ENCODE data around the gene GDPD4.

Gene GDPD4

GRCh38 chr11:77176996-77177395, 124.5 kb downstream of the GDPD4 start:
- Histone ChIP-seq H3K4me1 (ENCODE audit: control insufficient read depth in 2 of 2, insufficient read depth in 1 of 2, low read depth in 1 of 2, low read length in 2 of 2) (peaks cover 22 to 36% of the 10 kb centered on the region in 2 donors), H3K23ac (ENCODE audit: low read depth, low read length, poor library complexity) (peak overlapping the region; percentile 61), H3K9ac (ENCODE audit: low read depth, low read length, poor library complexity) (no peak overlapping the region), H3K14ac (ENCODE audit: low read length) (no peak overlapping the region), H3K4me2 (ENCODE audit: insufficient read depth, low read length, poor library complexity, severe bottlenecking) (no peak overlapping the region), H3K79me1 (ENCODE audit: low read depth, low read length) (no peaks in the 10 kb centered on the region), H2BK15ac (ENCODE audit: low read length) (peak overlapping the region; percentile 5), H2AK5ac (ENCODE audit: low read depth, low read length) (peak overlapping the region; percentile 30), H2BK5ac (ENCODE audit: low read length) (no peak overlapping the region), H4K8ac (ENCODE audit: low read depth, low read length) (no peak overlapping the region), H3K4me3 (ENCODE audit: low read length in 2 of 2) (no peak overlapping the region), H4K91ac (ENCODE audit: low read depth, low read length, poor library complexity) (no peak overlapping the region), H3K18ac (ENCODE audit: low read length) (peak overlapping the region; percentile 52), H2BK120ac (ENCODE audit: low read depth, low read length) (no peak overlapping the region), H3K27me3 (ENCODE audit: control insufficient read depth in 3 of 3, insufficient read depth in 3 of 3, low read depth in 1 of 3, low read length in 3 of 3) (no peaks in the 10 kb centered on the region), H3K9me3 (replicated peaks in 1 of 2; ENCODE audit: control insufficient read depth in 2 of 2, insufficient read depth in 1 of 2, low read depth in 1 of 2, low read length in 2 of 2) (no peaks in the 10 kb centered on the region), H3K36me3 (replicated peaks in 1 of 2; ENCODE audit: control insufficient read depth in 2 of 2, insufficient read depth in 2 of 2, low read length in 2 of 2) (no peaks in the 10 kb centered on the region), H2AFZ (ENCODE audit: low read length) (no peak overlapping the region), H3K27ac (replicated peaks; ENCODE audit: low read length) (no peak overlapping the region), H3K4ac (ENCODE audit: low read length) (no peak overlapping the region), H2BK12ac (ENCODE audit: low read length) (no peak overlapping the region)
- no CpG with 5 or more reads among the region's 9 CpGs for WGBS, 2 donors (ENCODE audit: extremely low coverage in 2 of 2, insufficient read length in 2 of 2, insufficient replicate concordance in 1 of 2)
- no peak for DNase-seq (ENCODE audit: low spot score)

- no peak overlapping the region for H3K4me2 ChIP-seq (ENCODE audit: insufficient read depth, low read length, poor library complexity, severe bottlenecking)
- no peak overlapping the region for H3K27ac ChIP-seq (replicated peaks; ENCODE audit: low read length)
- H4K91ac ChIP-seq (ENCODE audit: low read depth, low read length, poor library complexity): no peak overlapping the region
- no peak overlapping the region for H3K23ac ChIP-seq (ENCODE audit: low read depth, low read length, poor library complexity)
- H3K27me3 ChIP-seq (ENCODE audit: control insufficient read depth in 3 of 3, insufficient read depth in 3 of 3, low read depth in 1 of 3, low read length in 3 of 3): no peaks in the 10 kb centered on the region
- H3K79me1 ChIP-seq (ENCODE audit: low read depth, low read length): no peaks in the 10 kb centered on the region
- H3K4me3 ChIP-seq (ENCODE audit: low read length in 2 of 2): peak overlapping the region in 1 of 2 donors; percentile 21
- no CpG with 5 or more reads among the region's 12 CpGs for WGBS, 2 donors (ENCODE audit: extremely low coverage in 2 of 2, insufficient read length in 2 of 2, insufficient replicate concordance in 1 of 2)
- H4K8ac ChIP-seq (ENCODE audit: low read depth, low read length): no peak overlapping the region
- DNase-seq (ENCODE audit: low spot score): no peak
- H3K18ac ChIP-seq (ENCODE audit: low read length): peak overlapping the region; percentile 58
- peak overlapping the region; percentile 25 for H2BK5ac ChIP-seq (ENCODE audit: low read length)
- no peaks in the 10 kb centered on the region for H3K36me3 ChIP-seq (replicated peaks in 1 of 2; ENCODE audit: control insufficient read depth in 2 of 2, insufficient read depth in 2 of 2, low read length in 2 of 2)
- no peaks in the 10 kb centered on the region for H3K9me3 ChIP-seq (replicated peaks in 1 of 2; ENCODE audit: control insufficient read depth in 2 of 2, insufficient read depth in 1 of 2, low read depth in 1 of 2, low read length in 2 of 2)
- peak overlapping the region; percentile 37 for H2BK120ac ChIP-seq (ENCODE audit: low read depth, low read length)
- no peak overlapping the region for H3K14ac ChIP-seq (ENCODE audit: low read length)
- peaks cover 28 to 39% of the 10 kb centered on the region in 2 donors for H3K4me1 ChIP-seq (ENCODE audit: control insufficient read depth in 2 of 2, insufficient read depth in 1 of 2, low read depth in 1 of 2, low read length in 2 of 2)
- peak overlapping the region; percentile 71 for H2BK15ac ChIP-seq (ENCODE audit: low read length)
- no peak overlapping the region for H3K4ac ChIP-seq (ENCODE audit: low read length)
- peak overlapping the region; percentile 47 for H3K9ac ChIP-seq (ENCODE audit: low read depth, low read length, poor library complexity)
- H2BK12ac ChIP-seq (ENCODE audit: low read length): no peak overlapping the region
- H2AFZ ChIP-seq (ENCODE audit: low read length): peak overlapping the region; percentile 85
- H2AK5ac ChIP-seq (ENCODE audit: low read depth, low read length): peak overlapping the region; percentile 31
Measured at GRCh38 chr11:77175869-77176539, 125.5 kb downstream of the GDPD4 start.

GRCh38 chr11:77175021-77175842, 126.3 kb downstream of the GDPD4 start:
- Histone ChIP-seq H2BK15ac (ENCODE audit: low read length) (peak overlapping the region; percentile 90), H4K91ac (ENCODE audit: low read depth, low read length, poor library complexity) (no peak overlapping the region), H2BK12ac (ENCODE audit: low read length) (no peak overlapping the region), H2AFZ (ENCODE audit: low read length) (peak overlapping the region; percentile 85), H3K23ac (ENCODE audit: low read depth, low read length, poor library complexity) (no peak overlapping the region), H3K9me3 (replicated peaks in 1 of 2; ENCODE audit: control insufficient read depth in 2 of 2, insufficient read depth in 1 of 2, low read depth in 1 of 2, low read length in 2 of 2) (no peaks in the 10 kb centered on the region), H3K4me2 (ENCODE audit: insufficient read depth, low read length, poor library complexity, severe bottlenecking) (no peak overlapping the region), H3K79me1 (ENCODE audit: low read depth, low read length) (no peaks in the 10 kb centered on the region), H3K27me3 (ENCODE audit: control insufficient read depth in 3 of 3, insufficient read depth in 3 of 3, low read depth in 1 of 3, low read length in 3 of 3) (no peaks in the 10 kb centered on the region), H3K4me1 (ENCODE audit: control insufficient read depth in 2 of 2, insufficient read depth in 1 of 2, low read depth in 1 of 2, low read length in 2 of 2) (peaks cover 36 to 39% of the 10 kb centered on the region in 2 donors), H3K27ac (replicated peaks; ENCODE audit: low read length) (no peak overlapping the region), H3K4me3 (ENCODE audit: low read length in 2 of 2) (peak overlapping the region in 1 of 2 donors; percentile 21), H3K36me3 (replicated peaks in 1 of 2; ENCODE audit: control insufficient read depth in 2 of 2, insufficient read depth in 2 of 2, low read length in 2 of 2) (no peaks in the 10 kb centered on the region), H3K9ac (ENCODE audit: low read depth, low read length, poor library complexity) (peak overlapping the region; percentile 47), H2BK5ac (ENCODE audit: low read length) (peak overlapping the region; percentile 25), H3K14ac (ENCODE audit: low read length) (no peak overlapping the region), H3K4ac (ENCODE audit: low read length) (no peak overlapping the region), H2AK5ac (ENCODE audit: low read depth, low read length) (peak overlapping the region; percentile 64), H4K8ac (ENCODE audit: low read depth, low read length) (no peak overlapping the region), H3K18ac (ENCODE audit: low read length) (peak overlapping the region; percentile 58), H2BK120ac (ENCODE audit: low read depth, low read length) (peak overlapping the region; percentile 37)
- no peak for DNase-seq (ENCODE audit: low spot score)
- WGBS, 2 donors (ENCODE audit: extremely low coverage in 2 of 2, insufficient read length in 2 of 2, insufficient replicate concordance in 1 of 2): no CpG with 5 or more reads among the region's 15 CpGs

- no peak overlapping the region for H4K8ac ChIP-seq (ENCODE audit: low read depth, low read length)
- H3K4me1 ChIP-seq (ENCODE audit: control insufficient read depth in 2 of 2, insufficient read depth in 1 of 2, low read depth in 1 of 2, low read length in 2 of 2): peaks cover 39% of the 10 kb centered on the region in 2 donors
Measured at GRCh38 chr11:77174559-77174958, 126.9 kb downstream of the GDPD4 start.

More at GRCh38 chr11:77174559-77174958, 126.9 kb downstream of the GDPD4 start:
- H2BK5ac ChIP-seq (ENCODE audit: low read length): no peak overlapping the region
- H2BK12ac ChIP-seq (ENCODE audit: low read length): no peak overlapping the region
- DNase-seq (ENCODE audit: low spot score): no peak
- no peaks in the 10 kb centered on the region for H3K79me1 ChIP-seq (ENCODE audit: low read depth, low read length)
- peak overlapping the region; percentile 40 for H3K18ac ChIP-seq (ENCODE audit: low read length)
- H4K91ac ChIP-seq (ENCODE audit: low read depth, low read length, poor library complexity): no peak overlapping the region
- peak overlapping the region; percentile 76 for H2AFZ ChIP-seq (ENCODE audit: low read length)
- no peaks in the 10 kb centered on the region for H3K9me3 ChIP-seq (replicated peaks in 1 of 2; ENCODE audit: control insufficient read depth in 2 of 2, insufficient read depth in 1 of 2, low read depth in 1 of 2, low read length in 2 of 2)
- peak overlapping the region; percentile 90 for H2BK15ac ChIP-seq (ENCODE audit: low read length)
- no peak overlapping the region for H3K4me2 ChIP-seq (ENCODE audit: insufficient read depth, low read length, poor library complexity, severe bottlenecking)
- peak overlapping the region; percentile 70 for H3K23ac ChIP-seq (ENCODE audit: low read depth, low read length, poor library complexity)
- WGBS, 2 donors (ENCODE audit: extremely low coverage in 2 of 2, insufficient read length in 2 of 2, insufficient replicate concordance in 1 of 2): no CpG with 5 or more reads among the region's 16 CpGs
- H2AK5ac ChIP-seq (ENCODE audit: low read depth, low read length): peak overlapping the region; percentile 64
- no peak overlapping the region for H3K14ac ChIP-seq (ENCODE audit: low read length)
- no peak overlapping the region for H3K9ac ChIP-seq (ENCODE audit: low read depth, low read length, poor library complexity)
- H3K27ac ChIP-seq (replicated peaks; ENCODE audit: low read length): no peak overlapping the region
- no peaks in the 10 kb centered on the region for H3K27me3 ChIP-seq (ENCODE audit: control insufficient read depth in 3 of 3, insufficient read depth in 3 of 3, low read depth in 1 of 3, low read length in 3 of 3)
- H3K36me3 ChIP-seq (replicated peaks in 1 of 2; ENCODE audit: control insufficient read depth in 2 of 2, insufficient read depth in 2 of 2, low read length in 2 of 2): no peaks in the 10 kb centered on the region
- no peak overlapping the region for H3K4me3 ChIP-seq (ENCODE audit: low read length in 2 of 2)
- H2BK120ac ChIP-seq (ENCODE audit: low read depth, low read length): no peak overlapping the region
- H3K4ac ChIP-seq (ENCODE audit: low read length): no peak overlapping the region
